Measurements from ENCODE around the gene SIPA1.
A peak's percentile ranks its signal among the peaks of the same experiment; 100 is the strongest.
"Not testable (repeated sequence)": the region's sequence is repeated elsewhere in the genome, so short reads cannot be mapped to it uniquely, and the experiment has no call there.

The SIPA1 gene

GRCh38 chr11:65663639-65664200 lies 25.8 kb downstream of the SIPA1 start:
- in situ Hi-C loops (cut with HindIII; ENCODE audit: low pct_unique_long_range_greater_than_20kb, low sequenced_read_pairs): no loop called here
- no peak for DNase-seq (ENCODE audit: low read depth in 1 of 2, low spot score in 1 of 2)

GRCh38 chr11:65672180-65672860 lies 34.4 kb downstream of the SIPA1 start:
- no peak for DNase-seq (ENCODE audit: low read depth in 1 of 2, low spot score in 1 of 2)
- TF ChIP-seq JUND (IDR thresholded peaks at IDR 0.05; ENCODE audit: low read depth): no peak
- in situ Hi-C loops (cut with HindIII; ENCODE audit: low pct_unique_long_range_greater_than_20kb, low sequenced_read_pairs): no loop called here

More at GRCh38 chr11:65663639-65664200, 25.8 kb downstream of the SIPA1 start:
- no peak for TF ChIP-seq JUND (IDR thresholded peaks at IDR 0.05; ENCODE audit: low read depth)

- in situ Hi-C loops (cut with HindIII; ENCODE audit: low pct_unique_long_range_greater_than_20kb, low sequenced_read_pairs): no loop called here
- DNase-seq (ENCODE audit: low read depth in 1 of 2, low spot score in 1 of 2): no peak
- TF ChIP-seq JUND (IDR thresholded peaks at IDR 0.05; ENCODE audit: low read depth): no peak
Measured at GRCh38 chr11:65672982-65673381, 35.1 kb downstream of the SIPA1 start.

- no peak for TF ChIP-seq JUND (IDR thresholded peaks at IDR 0.05; ENCODE audit: low read depth)
- in situ Hi-C loops (cut with HindIII; ENCODE audit: low pct_unique_long_range_greater_than_20kb, low sequenced_read_pairs): no loop called here
- DNase-seq (ENCODE audit: low read depth in 1 of 2, low spot score in 1 of 2): no peak
Measured at GRCh38 chr11:65680192-65680743, 42.4 kb downstream of the SIPA1 start.

- in situ Hi-C loops (cut with HindIII; ENCODE audit: low pct_unique_long_range_greater_than_20kb, low sequenced_read_pairs); DNase-seq (ENCODE audit: low read depth in 1 of 2, low spot score in 1 of 2): not testable (repeated sequence)
Measured at GRCh38 chr11:65683480-65683879, 45.6 kb downstream of the SIPA1 start.

GRCh38 chr11:65685981-65686380 lies 48.1 kb downstream of the SIPA1 start:
- DNase-seq (ENCODE audit: low read depth in 1 of 2, low spot score in 1 of 2): no peak
- in situ Hi-C loops (cut with HindIII; ENCODE audit: low pct_unique_long_range_greater_than_20kb, low sequenced_read_pairs): no loop called here
- TF ChIP-seq JUND (IDR thresholded peaks at IDR 0.05; ENCODE audit: low read depth): no peak

GRCh38 chr11:65691847-65692246 lies 53.9 kb downstream of the SIPA1 start:
- DNase-seq (ENCODE audit: low read depth in 1 of 2, low spot score in 1 of 2): not testable (repeated sequence)

GRCh38 chr11:65692367-65692766 lies 54.5 kb downstream of the SIPA1 start:
- peak in 1 of 2 experiments; percentile 53 for DNase-seq (ENCODE audit: low read depth in 1 of 2, low spot score in 1 of 2)
- no peak for TF ChIP-seq JUND (IDR thresholded peaks at IDR 0.05; ENCODE audit: low read depth)
- in situ Hi-C loops (cut with HindIII; ENCODE audit: low pct_unique_long_range_greater_than_20kb, low sequenced_read_pairs): no loop called here

More at GRCh38 chr11:65691847-65692246, 53.9 kb downstream of the SIPA1 start:
- in situ Hi-C loops (cut with HindIII; ENCODE audit: low pct_unique_long_range_greater_than_20kb, low sequenced_read_pairs): not testable (repeated sequence)

- no peak for TF ChIP-seq JUND (IDR thresholded peaks at IDR 0.05; ENCODE audit: low read depth)
- DNase-seq (ENCODE audit: low read depth in 1 of 2, low spot score in 1 of 2): peak in 1 of 2 experiments; percentile 65
- in situ Hi-C loops (cut with HindIII; ENCODE audit: low pct_unique_long_range_greater_than_20kb, low sequenced_read_pairs): no loop called here
Measured at GRCh38 chr11:65695459-65696241, 57.7 kb downstream of the SIPA1 start.

GRCh38 chr11:65696802-65697552 lies 59.1 kb downstream of the SIPA1 start:
- TF ChIP-seq JUND (IDR thresholded peaks at IDR 0.05; ENCODE audit: low read depth): no peak
- in situ Hi-C loops (cut with HindIII; ENCODE audit: low pct_unique_long_range_greater_than_20kb, low sequenced_read_pairs): no loop called here
- DNase-seq (ENCODE audit: low read depth in 1 of 2, low spot score in 1 of 2): no peak

GRCh38 chr11:65698205-65698604 lies 60.3 kb downstream of the SIPA1 start:
- in situ Hi-C loops (cut with HindIII; ENCODE audit: low pct_unique_long_range_greater_than_20kb, low sequenced_read_pairs): no loop called here
- no peak for TF ChIP-seq JUND (IDR thresholded peaks at IDR 0.05; ENCODE audit: low read depth)
- DNase-seq (ENCODE audit: low read depth in 1 of 2, low spot score in 1 of 2): no peak

- in situ Hi-C loops (cut with HindIII; ENCODE audit: low pct_unique_long_range_greater_than_20kb, low sequenced_read_pairs): no loop called here
- no peak for TF ChIP-seq JUND (IDR thresholded peaks at IDR 0.05; ENCODE audit: low read depth)
- no peak for DNase-seq (ENCODE audit: low read depth in 1 of 2, low spot score in 1 of 2)
Measured at GRCh38 chr11:65699306-65699705, 61.4 kb downstream of the SIPA1 start.

All from T47D (cell line).